Suprapubic skin (tissue), 4 donors: ENCODE data around the gene CHTF18. TPM values are rescaled to one million over a fixed set of nuclear protein-coding genes. Genes with fewer than 3 reads are reported as not detected.

Experiments used
- DNase-seq, 2 donors: peaks; one replicate each; pipeline ENCODE4 v3.0.0-alpha.2; 2019; ENCODE audit warnings: low spot score in 2 of 2
- H3K27ac ChIP-seq: fragments of 200-600 bp; sonication (generic); one replicate; pipeline ENCODE4 v1.5.1; 2019
- H3K27me3 ChIP-seq: fragments of 200-600 bp; sonication (generic); one replicate; pipeline ENCODE4 v1.5.1; 2019
- H3K36me3 ChIP-seq: fragments of 200-600 bp; sonication (generic); one replicate; pipeline ENCODE4 v1.5.1; 2019
- H3K4me1 ChIP-seq: fragments of 200-600 bp; sonication (generic); one replicate; pipeline ENCODE4 v1.5.1; 2019
- H3K4me3 ChIP-seq: fragments of 200-600 bp; sonication (generic); one replicate; pipeline ENCODE4 v1.5.1; 2019; ENCODE audit warnings: mild to moderate bottlenecking
- H3K9me3 ChIP-seq: fragments of 200-600 bp; sonication (generic); one replicate; pipeline ENCODE4 v1.5.1; 2019
- EP300 ChIP-seq: sonication (generic); formaldehyde crosslinking; IDR thresholded peaks from one replicate; pipeline ENCODE4 v1.6.1; 2017; ENCODE audit warnings: antibody characterized with exemption
- POLR2A ChIP-seq, 2 donors: fragments of 450-650 bp; IDR thresholded peaks; one replicate each; pipeline ENCODE4 v1.6.1; 2017; ENCODE audit warnings: antibody characterized with exemption in 2 of 2, mild to moderate bottlenecking in 2 of 2, moderate library complexity in 2 of 2
- POLR2AphosphoS5 ChIP-seq, 3 donors: sonication (generic); formaldehyde crosslinking; IDR thresholded peaks; one replicate each; pipeline ENCODE4 v1.6.1; 2017; ENCODE audit warnings: antibody characterized with exemption in 3 of 3
- WGBS: methylation state at CpG from one replicate; pipeline ENCODE4 v1.1.5; 2018; 5-methylcytosine and 5-hydroxymethylcytosine counted together
- total RNA-seq, 4 donors: library from RNA; depleted of rRNA; stranded (reverse); fragments of >200 nt; gene quantifications; one replicate each; pipeline ENCODE4 v1.1.0, GENCODE V29; 2016
- TF ChIP-seq, protein P1 (sequence below), 2 donors: fragments of 200-600 bp in 1 of 2; fragments of 450-650 bp in 1 of 2; sonication (generic) in 1 of 2; IDR thresholded peaks; one replicate each; pipeline ENCODE4 v1.5.1; 2016 to 2019; ENCODE audit warnings: antibody characterized with exemption in 2 of 2, mild to moderate bottlenecking in 1 of 2, moderate library complexity in 1 of 2

The CHTF18 gene
- total RNA-seq, 4 donors from 2014 or later: 12.6 to 22.3 (median 17.3) TPM

DNA sequence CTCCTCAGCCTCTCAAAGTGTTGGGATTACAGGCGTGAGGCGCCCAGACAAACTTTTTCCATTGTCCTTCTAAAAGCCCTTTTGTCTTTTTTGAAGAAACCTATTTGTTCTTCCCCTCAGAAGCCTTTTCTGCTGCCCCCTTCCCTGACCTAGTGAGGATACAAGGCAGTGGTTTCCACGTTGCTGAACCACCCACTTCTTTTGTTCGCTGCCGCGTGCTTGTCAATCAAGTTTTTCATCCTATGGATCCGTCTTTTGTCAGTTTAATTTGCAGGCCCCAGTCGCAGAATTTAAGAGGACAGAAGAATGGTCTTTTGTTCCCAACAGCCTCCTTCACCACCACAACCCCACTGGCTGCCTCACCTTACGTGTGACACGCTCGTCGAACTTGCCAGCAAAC is 32.3 kb downstream of the CHTF18 start:
- peaks cover 8% of the 10 kb centered on the region for H3K4me1 ChIP-seq
- no peaks in the 10 kb centered on the region for H3K9me3 ChIP-seq
- no peaks in the 10 kb centered on the region for H3K36me3 ChIP-seq
- H3K27me3 ChIP-seq: peaks cover 80% of the 10 kb centered on the region
- 75% methylated on average over 12 of the region's 12 CpGs for WGBS
- H3K27ac ChIP-seq: no peak overlapping the region
- TF ChIP-seq, protein P1, sequence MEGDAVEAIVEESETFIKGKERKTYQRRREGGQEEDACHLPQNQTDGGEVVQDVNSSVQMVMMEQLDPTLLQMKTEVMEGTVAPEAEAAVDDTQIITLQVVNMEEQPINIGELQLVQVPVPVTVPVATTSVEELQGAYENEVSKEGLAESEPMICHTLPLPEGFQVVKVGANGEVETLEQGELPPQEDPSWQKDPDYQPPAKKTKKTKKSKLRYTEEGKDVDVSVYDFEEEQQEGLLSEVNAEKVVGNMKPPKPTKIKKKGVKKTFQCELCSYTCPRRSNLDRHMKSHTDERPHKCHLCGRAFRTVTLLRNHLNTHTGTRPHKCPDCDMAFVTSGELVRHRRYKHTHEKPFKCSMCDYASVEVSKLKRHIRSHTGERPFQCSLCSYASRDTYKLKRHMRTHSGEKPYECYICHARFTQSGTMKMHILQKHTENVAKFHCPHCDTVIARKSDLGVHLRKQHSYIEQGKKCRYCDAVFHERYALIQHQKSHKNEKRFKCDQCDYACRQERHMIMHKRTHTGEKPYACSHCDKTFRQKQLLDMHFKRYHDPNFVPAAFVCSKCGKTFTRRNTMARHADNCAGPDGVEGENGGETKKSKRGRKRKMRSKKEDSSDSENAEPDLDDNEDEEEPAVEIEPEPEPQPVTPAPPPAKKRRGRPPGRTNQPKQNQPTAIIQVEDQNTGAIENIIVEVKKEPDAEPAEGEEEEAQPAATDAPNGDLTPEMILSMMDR (IDR thresholded peaks at IDR 0.05): no peak
- no peak for TF ChIP-seq POLR2AphosphoS5 (IDR thresholded peaks at IDR 0.05)
- no peak for TF ChIP-seq EP300
- no peak for TF ChIP-seq POLR2A (IDR thresholded peaks at IDR 0.05)
- no peak overlapping the region for H3K4me3 ChIP-seq
- no peak for DNase-seq

DNA sequence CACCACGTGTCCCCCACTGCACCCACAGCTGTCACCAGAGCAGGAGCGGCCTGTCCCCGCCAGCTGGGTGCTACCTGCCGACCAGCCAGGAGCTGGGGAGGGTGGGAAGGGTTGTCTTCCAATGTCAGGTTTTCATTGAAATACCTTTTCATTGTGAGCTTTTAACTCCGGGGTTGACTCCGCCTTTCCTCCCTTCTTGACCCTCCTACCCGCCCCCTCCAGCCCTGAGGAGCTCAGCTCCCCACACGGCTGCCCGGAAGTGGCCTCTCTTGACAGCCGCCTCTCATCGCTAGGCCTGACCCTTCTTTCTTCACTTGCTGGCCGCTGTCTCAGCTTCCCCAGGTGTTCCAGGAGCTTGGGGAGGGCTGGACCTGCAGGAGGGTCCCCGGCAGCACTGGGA is 33.3 kb downstream of the CHTF18 start:
- DNase-seq: no peak
- Histone ChIP-seq H3K27ac (no peak overlapping the region), H3K4me1 (peaks cover 10% of the 10 kb centered on the region), H3K4me3 (no peak overlapping the region), H3K27me3 (peaks cover 75% of the 10 kb centered on the region), H3K9me3 (no peaks in the 10 kb centered on the region), H3K36me3 (no peaks in the 10 kb centered on the region)
- TF ChIP-seq EP300 (no peak), POLR2A (IDR thresholded peaks at IDR 0.05) (no peak), POLR2AphosphoS5 (IDR thresholded peaks at IDR 0.05) (no peak)
- TF ChIP-seq, protein P1 (IDR thresholded peaks at IDR 0.05): no peak
- WGBS: 65% methylated on average over 13 of the region's 13 CpGs

DNA sequence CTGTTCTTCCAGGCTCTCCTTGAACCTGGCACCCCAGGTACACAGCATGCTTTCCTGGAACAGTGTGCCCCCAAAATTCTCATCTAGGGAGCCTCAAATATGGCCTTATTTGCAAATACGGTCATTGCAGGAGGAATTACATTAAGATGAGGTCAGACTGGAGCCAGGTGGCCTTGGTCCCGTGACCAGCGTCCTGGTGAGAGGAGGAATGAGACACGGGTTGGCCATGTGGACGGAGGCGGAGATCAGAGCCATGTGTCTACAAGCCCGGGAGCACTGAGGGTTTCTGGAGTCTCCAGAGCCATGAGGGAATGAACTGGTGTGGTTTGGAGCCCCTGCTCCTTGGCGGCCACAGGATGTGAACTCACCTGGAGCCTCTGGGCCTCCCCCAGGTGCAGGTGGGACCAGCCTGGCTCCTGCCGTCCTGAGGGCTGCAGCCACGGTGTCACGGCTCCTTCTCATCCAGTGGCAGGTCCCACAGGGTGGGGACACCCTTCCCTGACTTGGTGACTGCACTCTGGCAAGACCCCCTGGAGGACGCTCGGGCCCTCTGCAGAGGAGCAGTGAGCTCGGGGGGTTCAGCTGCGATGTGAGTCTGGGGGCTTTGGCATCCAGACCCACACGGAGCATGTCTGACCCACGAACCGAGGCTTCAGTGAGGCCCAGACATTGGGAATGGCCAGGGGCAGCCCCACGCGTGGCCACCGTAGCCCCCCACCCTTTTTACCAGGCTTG is 33.9 kb downstream of the CHTF18 start:
- Histone ChIP-seq H3K9me3 (no peaks in the 10 kb centered on the region), H3K27me3 (peaks cover 69% of the 10 kb centered on the region), H3K36me3 (no peaks in the 10 kb centered on the region), H3K27ac (no peak overlapping the region), H3K4me3 (no peak overlapping the region), H3K4me1 (peaks cover 10% of the 10 kb centered on the region)
- 86% methylated on average over 16 of the region's 21 CpGs for WGBS
- no peak for DNase-seq
- TF ChIP-seq, protein P1 (IDR thresholded peaks at IDR 0.05): no peak
- TF ChIP-seq EP300 (no peak), POLR2AphosphoS5 (IDR thresholded peaks at IDR 0.05) (no peak), POLR2A (IDR thresholded peaks at IDR 0.05) (no peak)

DNA sequence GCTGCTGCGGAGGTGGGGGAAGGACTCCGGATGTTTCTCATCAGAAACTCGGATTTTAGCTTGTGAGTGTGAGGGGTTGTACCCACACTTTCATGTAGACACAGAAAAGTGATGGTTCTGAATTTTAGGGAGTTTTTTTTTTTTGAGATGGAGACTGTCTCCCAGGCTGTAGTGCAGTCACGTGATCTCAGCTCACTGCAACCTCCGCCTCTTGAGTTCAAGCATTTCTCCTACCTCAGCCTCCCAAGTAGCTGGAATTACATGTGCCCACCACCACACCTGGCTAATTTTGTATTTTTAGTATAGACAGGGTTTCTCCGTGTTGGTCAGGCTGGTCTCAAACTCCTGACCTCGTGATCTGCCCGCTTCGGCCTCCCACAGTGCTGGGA is 34.5 kb downstream of the CHTF18 start:
- Histone ChIP-seq H3K4me3 (no peak overlapping the region), H3K4me1 (peaks cover 10% of the 10 kb centered on the region), H3K27ac (no peak overlapping the region), H3K36me3 (no peaks in the 10 kb centered on the region), H3K9me3 (no peaks in the 10 kb centered on the region), H3K27me3 (peaks cover 63% of the 10 kb centered on the region)
- no peak for TF ChIP-seq POLR2AphosphoS5 (IDR thresholded peaks at IDR 0.05)
- TF ChIP-seq EP300: no peak
- no peak for TF ChIP-seq POLR2A (IDR thresholded peaks at IDR 0.05)
- TF ChIP-seq, protein P1 (IDR thresholded peaks at IDR 0.05): no peak
- no peak for DNase-seq
- 91% methylated on average over 9 of the region's 9 CpGs for WGBS

DNA sequence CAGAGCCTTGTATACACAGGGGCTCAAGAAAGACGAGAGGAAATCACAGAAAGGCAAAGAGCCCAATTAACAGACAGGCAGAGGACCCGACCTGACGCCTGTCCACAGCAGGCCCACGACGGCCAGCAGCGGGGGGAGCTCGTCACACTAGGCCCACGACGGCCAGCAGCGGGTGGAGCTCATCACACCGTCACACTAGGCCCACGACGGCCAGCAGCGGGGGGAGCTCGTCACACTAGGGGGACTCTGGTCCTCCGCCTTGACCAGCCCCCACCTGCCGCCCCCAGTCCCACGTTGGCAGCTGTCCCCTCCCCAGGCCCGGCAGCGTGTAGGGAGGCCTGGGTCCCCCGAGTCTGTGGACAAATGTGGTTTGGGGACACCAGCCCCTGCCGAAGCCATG is 35.8 kb downstream of the CHTF18 start:
- H3K36me3 ChIP-seq: no peaks in the 10 kb centered on the region
- H3K4me3 ChIP-seq: no peak overlapping the region
- whole genome bisulfite sequencing: 85% methylated on average over 9 of the region's 22 CpGs
- H3K27ac ChIP-seq: no peak overlapping the region
- H3K9me3 ChIP-seq: no peaks in the 10 kb centered on the region
- H3K4me1 ChIP-seq: peaks cover 10% of the 10 kb centered on the region
- TF ChIP-seq POLR2AphosphoS5 (IDR thresholded peaks at IDR 0.05) (no peak), POLR2A (IDR thresholded peaks at IDR 0.05) (no peak), EP300 (no peak)
- TF ChIP-seq, protein P1 (IDR thresholded peaks at IDR 0.05): no peak
- DNase-seq: no peak
- peaks cover 55% of the 10 kb centered on the region for H3K27me3 ChIP-seq
